NOMO-1 (cell line): Measurements from ENCODE around the gene XPC.

Experiments used
- DNase-seq, 2 experiments: peaks; one replicate each; lab custom pipeline; 2025; ENCODE audit not compliant: unreplicated experiment in 2 of 2; lab: John Stamatoyannopoulos, UW

XPC gene

DNA sequence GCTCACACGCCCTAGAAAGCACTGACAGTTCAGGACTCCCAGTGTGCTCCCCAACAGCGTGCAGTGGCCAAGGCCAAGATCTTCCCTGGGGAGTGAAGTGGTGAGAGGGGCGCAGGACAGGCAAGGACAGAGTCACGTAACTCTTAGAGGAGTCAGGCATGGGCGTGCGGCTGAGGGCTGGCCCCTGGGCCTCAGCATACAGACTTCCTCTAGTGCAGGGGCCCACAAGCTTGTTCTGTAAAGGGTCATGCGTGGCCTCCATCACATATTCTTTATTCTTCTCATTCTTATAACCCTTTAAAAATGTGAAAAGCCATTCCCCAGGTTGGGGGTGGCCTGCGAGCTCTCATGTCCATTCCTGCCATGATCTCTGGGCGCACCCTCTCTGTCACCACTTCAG, 28.3 kb downstream of the XPC start:
- DNase-seq = no peak

DNA sequence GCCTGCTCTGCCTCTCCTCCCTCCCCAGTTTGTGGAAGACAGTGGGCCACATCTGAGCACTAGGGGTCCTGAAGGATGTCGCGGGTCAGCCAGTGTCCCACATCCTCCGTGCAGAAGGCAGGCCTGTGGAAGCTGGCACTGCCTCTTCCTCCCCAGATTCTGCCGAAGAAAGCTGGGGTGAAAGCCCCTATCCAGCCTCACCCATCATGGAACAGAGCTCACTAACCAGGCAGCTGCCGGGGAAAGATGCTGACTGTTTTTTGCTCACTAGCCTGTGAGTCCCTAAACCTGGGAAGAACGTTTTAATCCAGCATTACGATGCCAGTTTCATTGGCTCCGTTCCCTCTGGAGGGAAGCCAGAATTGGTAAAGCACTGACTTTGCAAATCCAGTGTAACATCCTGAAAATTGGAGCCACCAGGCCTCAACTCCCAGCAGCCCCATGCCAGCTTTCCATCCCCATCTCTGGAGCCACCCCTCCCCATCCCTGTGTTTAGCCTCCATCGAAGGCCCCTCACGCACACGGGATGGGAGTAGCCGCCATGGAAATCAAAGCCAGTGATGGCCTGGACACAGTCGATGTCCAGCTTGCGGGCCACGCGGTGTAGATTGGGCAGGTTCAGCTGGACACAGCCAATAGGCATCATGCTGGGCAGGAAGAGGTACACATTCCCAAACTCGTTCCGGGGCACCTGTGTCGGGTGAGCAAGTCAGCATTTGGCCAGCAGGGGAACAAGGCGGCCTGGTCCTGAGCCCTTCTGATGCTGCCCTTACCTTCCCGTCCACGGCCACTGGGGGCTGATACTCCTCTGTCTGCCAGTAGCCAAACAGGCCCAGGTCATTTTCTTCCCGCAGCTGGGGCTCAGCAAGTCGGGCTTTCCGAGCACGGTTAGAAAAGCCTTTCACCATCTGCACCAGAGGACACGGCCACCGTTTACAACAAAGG, 30.1 kb downstream of the XPC start:
- DNase-seq = no peak

DNA sequence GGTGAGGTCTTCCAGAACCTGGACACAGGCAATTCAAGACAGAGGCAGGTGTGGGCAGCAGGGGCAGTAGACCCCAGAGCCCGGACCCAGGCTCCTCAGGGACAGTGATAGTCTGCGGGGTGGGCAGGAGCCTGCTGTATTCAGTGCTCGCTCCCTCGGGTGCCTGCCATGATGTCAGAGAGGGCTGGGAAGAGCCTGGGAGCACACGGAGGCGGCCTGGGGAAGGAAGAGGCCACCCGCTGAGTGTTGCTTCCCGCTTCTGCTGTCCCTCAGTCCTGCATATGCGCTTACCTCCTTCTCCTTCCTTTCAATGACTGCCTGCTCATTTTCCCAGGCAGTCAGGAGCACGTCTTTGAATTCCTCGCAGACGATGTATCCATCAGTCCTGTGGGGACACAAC, 30.8 kb downstream of the XPC start:
- no peak for DNase-seq

DNA sequence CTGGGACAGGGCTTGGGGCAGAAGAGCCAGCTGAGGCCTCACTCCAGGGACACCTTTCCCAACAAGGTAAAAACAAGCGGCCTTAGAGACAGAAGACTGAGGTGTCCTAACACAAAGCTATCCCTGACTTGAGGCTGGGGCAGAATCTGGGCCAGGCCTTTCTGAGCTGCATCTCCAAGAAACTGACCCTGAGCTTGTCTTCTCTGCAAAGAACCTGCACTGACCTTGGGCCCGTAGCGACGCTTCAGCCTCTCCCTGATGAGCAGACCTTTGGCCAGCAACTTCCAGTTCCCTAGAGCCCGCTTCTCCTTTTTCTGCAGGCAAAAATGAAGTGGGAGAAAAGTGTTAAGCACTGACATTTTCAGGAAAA, 31.4 kb downstream of the XPC start:
- no peak for DNase-seq

DNA sequence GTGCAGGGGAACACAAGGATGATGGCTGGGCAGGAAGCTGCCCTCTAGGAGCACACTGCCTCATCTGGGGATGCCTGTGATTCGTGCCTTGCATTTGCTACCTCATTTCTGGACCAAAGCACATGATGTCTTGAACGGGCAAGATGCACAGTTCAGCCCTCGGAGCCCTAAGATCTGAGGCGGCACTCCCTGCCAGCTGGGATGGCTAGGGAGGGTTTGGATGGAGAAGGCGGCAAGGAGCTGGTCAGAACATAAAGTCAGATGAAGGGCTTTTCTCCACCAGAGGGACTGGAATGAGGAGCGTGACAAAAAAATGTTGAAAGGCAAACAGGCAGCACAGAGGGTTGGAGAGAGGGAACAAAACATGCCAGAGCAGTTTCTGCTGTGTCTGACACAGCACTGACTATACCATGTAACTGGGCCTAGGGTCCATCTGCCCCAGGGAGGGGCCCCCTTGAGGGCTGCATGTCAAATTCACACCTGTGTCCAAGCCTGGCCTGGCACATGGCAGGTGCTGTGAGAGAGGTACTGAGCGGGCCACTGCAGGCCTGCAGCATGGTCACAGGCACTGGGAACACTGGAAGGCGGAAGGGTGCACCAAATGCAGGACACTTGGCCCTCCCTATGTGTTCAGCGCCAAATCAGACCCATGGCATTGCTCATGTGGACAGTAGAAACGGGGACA, 31.9 kb downstream of the XPC start:
- no peak for DNase-seq

DNA sequence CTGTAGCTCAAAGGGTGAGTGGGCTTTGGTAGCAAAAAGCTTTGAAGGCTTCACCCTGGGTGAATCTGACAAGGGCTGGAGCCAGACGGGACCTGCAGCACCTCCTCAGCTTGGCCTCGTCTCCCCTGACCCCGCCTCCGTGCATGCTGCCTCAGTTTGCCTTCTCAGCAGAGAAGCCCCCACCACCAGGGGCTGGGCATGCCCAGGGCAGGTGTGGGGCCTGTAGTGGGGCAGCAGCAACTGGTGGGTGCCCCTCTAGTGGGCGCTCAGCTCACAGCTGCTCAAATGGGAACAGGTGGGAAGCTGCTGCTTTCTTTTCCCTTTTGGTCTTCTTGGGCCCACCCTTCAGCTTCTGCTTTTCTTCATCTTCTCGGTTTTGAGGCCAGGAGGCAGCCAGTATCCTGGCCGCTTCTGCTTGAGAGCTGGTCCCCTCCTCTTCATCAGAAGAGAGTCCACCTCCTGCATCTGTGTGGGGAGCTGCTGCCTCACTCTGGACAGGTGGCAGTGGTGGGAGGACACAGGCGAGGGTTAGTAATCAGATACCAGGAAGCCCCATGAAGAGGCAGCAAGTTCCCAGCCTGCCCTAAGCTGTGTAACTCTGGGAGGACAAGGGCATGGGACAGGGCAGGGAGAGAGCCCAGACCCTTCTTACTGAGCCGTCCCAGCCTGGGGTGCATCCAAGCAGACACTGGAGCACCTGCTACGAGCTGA, 32.6 kb downstream of the XPC start:
- peak in 1 of 2 experiments; percentile 7 for DNase-seq

DNA sequence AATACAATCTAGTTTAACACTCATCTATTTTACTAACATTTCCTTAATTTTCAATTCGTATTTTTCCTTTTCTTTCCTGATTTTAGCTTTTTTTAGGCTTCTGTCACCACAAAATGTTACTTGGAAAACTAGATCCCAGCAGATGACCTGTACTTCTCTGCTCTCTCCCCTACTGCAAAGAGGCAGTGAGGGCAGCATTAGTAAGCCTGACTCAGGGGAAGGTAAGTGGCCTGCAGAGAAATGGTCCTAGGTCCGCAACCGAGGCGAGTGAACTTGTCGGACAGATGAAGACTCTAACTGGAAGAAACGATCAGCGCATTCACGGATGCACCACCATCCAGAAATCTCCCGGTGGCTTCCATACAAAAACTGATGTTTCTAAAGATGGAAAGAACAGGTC, 33.2 kb downstream of the XPC start:
- no peak for DNase-seq

DNA sequence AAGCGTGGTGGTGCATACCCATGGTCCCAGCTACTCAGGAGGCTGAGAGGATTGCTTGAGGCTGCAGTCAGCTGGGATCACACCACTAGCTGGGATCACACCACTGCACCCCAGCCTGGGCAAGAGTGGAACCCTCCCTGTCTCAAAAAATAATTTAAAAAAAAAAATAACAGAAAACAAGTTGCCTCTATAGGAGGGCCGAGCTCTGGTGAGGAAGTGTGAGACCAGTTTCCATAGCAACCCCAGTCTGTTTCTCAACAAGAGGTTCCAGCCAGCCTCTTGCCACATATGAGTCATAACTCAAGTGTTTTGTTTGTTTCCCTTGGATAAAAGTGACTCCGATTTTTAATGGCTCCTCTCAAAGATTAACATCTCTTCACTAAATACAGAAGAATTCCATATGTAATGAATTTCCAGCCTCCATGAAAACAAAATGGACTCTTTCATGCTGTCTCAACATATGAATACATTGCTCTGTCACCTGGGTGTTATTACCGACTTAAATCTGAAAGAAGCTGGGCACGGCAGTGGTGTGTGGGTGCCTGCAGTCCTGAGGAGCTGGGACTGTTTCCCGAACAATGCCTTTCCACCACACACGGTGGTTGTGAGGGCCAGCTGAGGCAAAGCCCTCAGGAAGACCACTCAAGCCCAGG, 33.9 kb downstream of the XPC start:
- peak; percentile 79 to 97 for DNase-seq

DNA sequence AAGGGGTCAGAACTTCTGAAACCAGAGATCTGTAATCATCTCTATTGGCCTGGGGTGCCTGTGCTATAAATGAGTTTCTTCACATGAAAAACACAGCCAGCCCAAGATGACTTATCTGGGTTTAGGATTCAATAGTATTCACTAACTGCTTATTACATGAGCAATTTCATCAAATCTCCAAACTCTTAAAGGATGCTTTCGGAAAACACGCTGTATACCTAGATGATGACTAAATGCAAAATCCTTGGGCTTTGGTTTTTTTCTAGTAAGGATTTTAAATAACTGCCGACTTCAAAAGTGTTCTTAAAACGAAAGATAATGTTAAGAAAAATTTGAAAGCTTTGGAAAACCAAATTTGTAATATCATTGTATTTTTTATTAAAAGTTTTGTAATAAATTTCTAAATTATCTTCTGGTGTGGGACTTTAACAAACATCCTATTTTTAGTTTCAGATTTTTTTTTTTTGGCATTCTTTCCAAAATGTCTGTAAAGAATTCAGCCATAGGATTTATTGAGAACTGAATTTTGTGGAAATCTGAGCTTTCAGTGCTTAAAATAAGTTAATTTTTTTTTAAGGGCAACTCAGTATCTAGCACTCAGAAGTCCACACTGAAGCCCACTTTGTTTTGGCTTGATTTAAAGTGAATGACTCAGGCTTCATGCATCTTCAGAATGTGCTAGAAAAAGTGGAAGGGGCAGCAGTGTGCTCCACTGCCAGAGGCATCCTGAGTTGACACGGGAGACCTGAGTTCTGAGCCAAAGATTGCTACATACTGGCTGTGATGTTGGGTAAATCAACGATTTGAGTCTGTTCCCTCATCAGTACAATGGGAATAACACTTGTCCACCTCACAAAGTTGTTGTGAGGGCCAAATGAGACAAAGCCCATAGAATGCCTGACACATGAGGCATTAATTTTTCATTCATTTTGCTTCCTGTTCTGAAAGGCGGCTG, 34.9 kb downstream of the XPC start:
- peak in 1 of 2 experiments; percentile 45 for DNase-seq

DNA sequence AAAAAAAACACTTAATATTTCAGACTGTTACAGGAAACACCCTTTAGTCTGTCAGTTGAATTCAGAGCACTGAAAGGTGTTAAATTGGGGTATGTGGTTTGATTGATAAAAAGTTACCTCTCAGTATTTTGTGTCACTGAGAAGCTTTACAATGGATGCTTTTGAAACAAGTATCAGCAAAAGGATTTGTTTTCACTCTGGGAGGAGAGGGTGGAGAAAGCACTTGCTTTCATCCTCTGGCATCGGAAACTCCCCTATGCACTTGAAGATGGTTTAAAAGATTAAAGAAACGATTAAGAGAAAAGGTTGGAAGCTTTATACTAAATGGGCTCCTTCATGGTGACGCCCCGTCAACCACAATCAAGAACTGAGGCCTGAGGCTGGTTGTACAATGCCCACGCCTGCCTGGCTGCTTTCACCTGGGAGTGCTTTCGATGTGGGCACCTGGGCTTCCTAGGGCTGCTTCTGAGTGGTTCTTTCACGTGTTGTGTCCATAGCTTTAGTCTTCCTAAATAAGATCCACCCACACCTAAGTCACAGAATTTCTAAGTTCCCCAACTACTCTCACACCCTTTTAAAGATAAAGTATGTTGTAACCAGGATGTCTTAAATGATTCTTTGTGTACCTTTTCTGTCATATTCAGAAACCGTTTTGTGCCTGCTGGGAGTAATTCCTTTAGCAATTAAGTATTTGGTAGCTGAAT, 35.7 kb downstream of the XPC start:
- no peak for DNase-seq

DNA sequence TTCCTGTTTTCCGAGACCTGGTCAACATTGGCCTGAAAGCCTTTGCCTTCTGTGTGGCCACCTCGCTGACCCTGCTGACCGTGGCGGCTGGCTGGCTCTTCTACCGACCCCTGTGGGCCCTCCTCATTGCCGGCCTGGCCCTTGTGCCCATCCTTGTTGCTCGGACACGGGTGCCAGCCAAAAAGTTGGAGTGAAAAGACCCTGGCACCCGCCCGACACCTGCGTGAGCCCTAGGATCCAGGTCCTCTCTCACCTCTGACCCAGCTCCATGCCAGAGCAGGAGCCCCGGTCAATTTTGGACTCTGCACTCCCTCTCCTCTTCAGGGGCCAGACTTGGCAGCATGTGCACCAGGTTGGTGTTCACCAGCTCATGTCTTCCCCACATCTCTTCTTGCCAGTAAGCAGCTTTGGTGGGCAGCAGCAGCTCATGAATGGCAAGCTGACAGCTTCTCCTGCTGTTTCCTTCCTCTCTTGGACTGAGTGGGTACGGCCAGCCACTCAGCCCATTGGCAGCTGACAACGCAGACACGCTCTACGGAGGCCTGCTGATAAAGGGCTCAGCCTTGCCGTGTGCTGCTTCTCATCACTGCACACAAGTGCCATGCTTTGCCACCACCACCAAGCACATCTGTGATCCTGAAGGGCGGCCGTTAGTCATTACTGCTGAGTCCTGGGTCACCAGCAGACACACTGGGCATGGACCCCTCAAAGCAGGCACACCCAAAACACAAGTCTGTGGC, 36.6 kb downstream of the XPC start:
- DNase-seq = no peak

DNA sequence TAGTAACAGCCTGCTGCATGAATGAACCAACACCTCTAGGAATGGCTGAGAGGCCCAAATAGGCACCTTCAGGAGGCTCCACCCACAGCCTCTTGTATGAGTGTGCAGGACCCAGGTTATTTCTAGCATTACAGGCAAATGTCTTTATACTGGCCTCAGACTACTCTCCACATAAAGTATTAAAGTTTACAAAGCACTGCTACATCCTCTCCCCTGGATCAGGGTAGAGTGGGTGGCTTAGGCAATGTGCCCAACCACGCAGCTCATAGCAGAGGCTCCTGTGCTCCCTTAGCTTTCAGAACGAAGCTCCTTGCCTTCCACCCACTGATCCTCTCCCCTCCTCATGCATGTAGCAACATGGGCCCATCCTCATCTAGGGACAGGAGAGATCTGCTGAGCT, 37.3 kb downstream of the XPC start:
- no peak for DNase-seq

DNA sequence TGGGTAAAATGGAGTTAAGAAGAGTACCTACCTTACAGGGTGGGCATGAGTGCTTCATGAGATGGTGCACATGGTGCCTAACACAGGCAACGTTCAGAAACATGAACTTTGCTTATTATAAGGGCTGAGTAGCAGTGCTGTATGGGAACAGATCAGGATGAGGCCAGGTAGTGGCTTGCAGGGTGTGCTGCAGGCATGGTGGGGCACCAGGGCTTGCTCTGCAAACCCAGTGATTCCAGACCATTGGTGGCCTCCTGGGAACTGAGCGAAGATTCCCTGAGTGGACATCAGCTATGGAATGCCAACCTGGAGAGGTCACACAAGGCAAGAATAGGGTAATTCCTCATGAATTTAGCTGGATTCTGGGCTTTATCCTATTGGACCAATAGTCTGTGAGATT, 37.7 kb downstream of the XPC start:
- DNase-seq = no peak

DNA sequence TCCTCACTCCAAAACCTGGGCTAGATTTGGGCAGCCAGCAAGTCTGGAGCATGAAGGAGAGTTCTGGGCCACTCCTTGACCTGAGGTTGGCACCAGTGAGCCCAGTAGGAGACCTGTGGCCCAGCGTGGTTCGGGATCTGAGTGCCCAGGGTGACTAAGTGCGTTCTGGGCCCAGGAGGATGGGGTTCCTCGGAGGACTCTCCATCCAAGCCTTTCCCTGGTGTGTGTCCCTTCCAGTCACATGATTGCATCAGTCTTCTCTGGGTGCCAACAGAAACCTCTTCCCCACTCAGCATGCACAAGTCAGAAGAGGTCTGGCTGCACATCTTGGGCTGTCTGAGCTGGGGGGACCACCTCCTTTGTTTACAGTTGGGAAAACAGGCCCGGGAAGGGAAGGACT, 38.6 kb downstream of the XPC start:
- no peak for DNase-seq

DNA sequence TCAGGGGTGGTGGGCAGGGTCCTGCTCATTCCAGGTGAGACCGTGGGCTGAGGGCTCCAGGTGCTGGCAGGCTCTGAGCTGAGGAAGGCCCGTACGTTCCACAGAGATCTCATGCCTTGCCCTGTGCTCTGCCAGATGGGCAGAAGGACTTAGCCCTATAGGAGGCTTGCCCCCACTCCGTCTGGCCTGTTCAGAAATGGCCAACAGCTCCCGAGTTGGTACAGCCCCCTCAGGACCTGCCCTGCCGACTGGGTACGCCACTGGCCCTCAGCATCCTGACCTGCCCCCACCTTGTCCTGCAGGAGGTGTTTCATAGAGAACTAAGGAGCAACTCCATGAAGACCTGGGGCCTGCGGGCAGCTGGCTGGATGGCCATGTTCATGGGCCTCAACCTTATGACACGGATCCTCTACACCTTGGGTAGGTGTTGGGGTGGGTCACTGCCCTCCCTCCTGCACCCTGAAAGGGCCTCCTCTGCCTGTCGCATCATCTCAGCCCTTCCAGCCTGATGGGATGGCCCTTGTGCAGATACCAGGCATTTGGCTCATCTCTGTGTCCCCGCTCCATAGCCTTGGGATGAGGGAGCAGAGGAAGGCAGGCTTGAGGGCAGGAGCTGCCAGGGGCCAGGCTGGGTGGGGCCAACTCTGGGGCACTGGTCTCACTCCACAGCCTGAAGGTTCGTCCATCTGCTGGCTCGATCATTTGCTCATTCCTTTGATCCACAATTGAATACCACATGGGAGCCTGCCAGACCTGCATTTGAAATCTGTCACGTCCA, 39.3 kb downstream of the XPC start:
- no peak for DNase-seq

DNA sequence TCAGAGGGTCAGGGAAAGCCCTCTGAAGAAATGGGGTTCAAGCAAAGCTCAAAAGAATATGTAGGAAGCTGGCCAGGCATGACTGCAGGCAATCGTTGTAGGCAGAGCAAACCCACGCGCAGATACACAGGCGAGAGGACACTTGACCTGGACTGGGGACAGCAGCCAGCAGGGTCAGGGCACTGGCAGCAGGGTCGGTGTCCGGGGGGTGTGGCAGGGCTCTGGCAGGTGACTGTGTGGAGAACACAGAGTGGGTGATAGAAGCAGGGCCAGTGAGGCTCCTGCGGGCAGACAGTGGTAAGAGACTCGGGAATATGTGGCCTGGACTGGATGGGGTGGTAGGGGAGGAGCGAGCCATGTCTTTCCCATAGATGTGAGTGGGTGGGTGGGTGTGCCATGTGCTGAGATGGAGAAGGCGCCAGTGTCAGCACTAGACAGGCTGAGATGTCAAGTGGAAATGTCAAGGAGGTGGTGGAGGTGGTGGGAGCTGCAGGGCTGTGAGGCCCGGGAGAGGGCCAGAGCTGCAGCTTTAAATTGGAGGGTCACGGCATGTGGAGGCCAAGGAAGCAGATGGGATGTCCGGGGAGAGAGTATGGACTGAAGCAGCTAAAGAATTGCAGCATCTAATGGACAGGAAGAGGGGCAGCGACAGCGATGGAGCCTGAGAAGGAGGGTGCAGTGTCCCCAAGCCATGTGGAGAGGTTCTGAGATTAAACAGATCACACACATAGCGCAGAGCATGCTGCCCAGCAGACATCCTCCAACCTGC, 40.1 kb downstream of the XPC start:
- no peak for DNase-seq

DNA sequence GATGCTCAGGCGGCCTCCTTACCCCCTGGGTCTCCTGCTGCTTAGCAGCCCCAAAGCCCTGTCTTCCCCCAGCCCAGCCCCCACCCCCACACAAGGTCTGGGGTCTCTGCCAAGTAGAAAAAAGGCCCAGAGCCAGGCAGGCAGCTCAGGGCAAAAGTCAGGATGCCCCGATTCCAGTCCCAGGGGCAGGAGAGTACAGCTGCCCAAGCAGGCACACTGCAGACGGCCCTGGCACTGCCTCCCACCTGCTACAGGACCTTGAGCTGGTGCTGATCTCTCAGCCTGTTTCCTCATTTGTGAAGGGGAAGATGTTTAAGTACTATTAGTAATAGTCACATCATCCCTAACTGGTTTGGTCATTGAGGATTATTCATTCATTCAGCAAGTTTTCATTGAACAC, 41.0 kb downstream of the XPC start:
- no peak for DNase-seq
